Activated CD4-positive, alpha-beta T cell treated with anti-CD3 and anti-CD28 coated beads, Interleukin-2, amount 10 ng/mL, durations not matched to agents 7 days and 5 days (primary cell): Measurements from ENCODE around the gene ZMYM5. TPM values are rescaled to one million over a fixed set of nuclear protein-coding genes. Genes with fewer than 3 reads are reported as not detected.
A peak's percentile ranks its signal among the peaks of the same experiment; 100 is the strongest.
"Not testable (repeated sequence)": the region's sequence is repeated elsewhere in the genome, so short reads cannot be mapped to it uniquely, and the experiment has no call there.

ENCODE experiments used
- CTCF ChIA-PET: fragments of 350-600 bp; sonication (Branson Sonifier 250); formaldehyde crosslinking; loops from one replicate; lab custom pipeline; 2021; ENCODE audit warnings: antibody characterized with exemption; lab: Charles Lee
- POLR2A ChIA-PET: fragments of 350-600 bp; sonication (Branson Sonifier 250); formaldehyde crosslinking; loops from one replicate; lab custom pipeline; 2021; ENCODE audit warnings: antibody characterized with exemption; lab: Charles Lee
- DNase-seq: peaks from one replicate; pipeline ENCODE4 v3.0.0-alpha.2; 2020
- H3K27ac Mint-ChIP-seq: one replicate; pipeline ENCODE4 v1.8.0; 2021; ENCODE audit warnings: mild to moderate bottlenecking, moderate library complexity, mixed read lengths
- H3K27me3 Mint-ChIP-seq: one replicate; pipeline ENCODE4 v1.8.0; 2021; ENCODE audit warnings: mixed read lengths
- H3K36me3 Mint-ChIP-seq: one replicate; pipeline ENCODE4 v1.8.0; 2021; ENCODE audit warnings: low read depth, mixed read lengths
- H3K4me1 Mint-ChIP-seq: one replicate; pipeline ENCODE4 v1.8.0; 2021; ENCODE audit warnings: mixed read lengths
- H3K4me3 Mint-ChIP-seq: one replicate; pipeline ENCODE4 v1.8.0; 2021; ENCODE audit warnings: mild to moderate bottlenecking, moderate library complexity, mixed read lengths
- H3K9me3 Mint-ChIP-seq: one replicate; pipeline ENCODE4 v1.8.0; 2021; ENCODE audit warnings: mixed read lengths
- total RNA-seq, 2 experiments: library from RNA; stranded (reverse); gene quantifications; one replicate each; pipeline ENCODE4 v1.2.3, GENCODE V29; 2021

Gene ZMYM5
- total RNA-seq, 2 experiments from 2014 or later = 12.6 to 14.5 TPM

- ChIA-PET POLR2A (no interaction called here), CTCF (interaction anchor here (0.7 kb wide), 2 partner anchors 11 to 103 kb away, joined by 3 to 4 read pairs; no protein-coding TSS in a partner anchor)
- Mint-ChIP-seq H3K4me1 (no peaks in the 10 kb centered on the region), H3K9me3 (no peaks in the 10 kb centered on the region), H3K4me3 (no peak overlapping the region), H3K36me3 (peaks cover 27% of the 10 kb centered on the region), H3K27ac (no peak overlapping the region), H3K27me3 (no peaks in the 10 kb centered on the region)
- no peak for DNase-seq
Observed at GRCh38 chr13:19817106-19817505, 46.3 kb downstream of the ZMYM5 start.

GRCh38 chr13:19815842-19816241 is 47.6 kb downstream of the ZMYM5 start:
- CTCF ChIA-PET = interaction anchor here (0.8 kb wide), 1 partner anchor 133 kb away, joined by 4 read pairs; no protein-coding TSS in a partner anchor
- H3K9me3 Mint-ChIP-seq, POLR2A ChIA-PET, H3K27ac Mint-ChIP-seq, DNase-seq, H3K27me3 Mint-ChIP-seq, H3K4me3 Mint-ChIP-seq, H3K4me1 Mint-ChIP-seq: not testable (repeated sequence)
- H3K36me3 Mint-ChIP-seq = peaks cover 29% of the 10 kb centered on the region

- peaks cover 13% of the 10 kb centered on the region for H3K36me3 Mint-ChIP-seq
- ChIA-PET CTCF (no interaction called here), POLR2A (no interaction called here)
- DNase-seq = no peak
- H3K9me3 Mint-ChIP-seq = no peaks in the 10 kb centered on the region
- H3K27me3 Mint-ChIP-seq = no peaks in the 10 kb centered on the region
- H3K27ac Mint-ChIP-seq = no peak overlapping the region
- H3K4me3 Mint-ChIP-seq = no peak overlapping the region
- H3K4me1 Mint-ChIP-seq = no peaks in the 10 kb centered on the region
Observed at GRCh38 chr13:19810996-19811881, 52.2 kb downstream of the ZMYM5 start.

- ChIA-PET CTCF (no interaction called here), POLR2A (no interaction called here)
- no peaks in the 10 kb centered on the region for H3K9me3 Mint-ChIP-seq
- no peak overlapping the region for H3K27ac Mint-ChIP-seq
- H3K4me1 Mint-ChIP-seq = no peaks in the 10 kb centered on the region
- DNase-seq = no peak
- peaks cover 13% of the 10 kb centered on the region for H3K36me3 Mint-ChIP-seq
- no peak overlapping the region for H3K4me3 Mint-ChIP-seq
- H3K27me3 Mint-ChIP-seq = no peaks in the 10 kb centered on the region
Observed at GRCh38 chr13:19810151-19810550, 53.3 kb downstream of the ZMYM5 start.

GRCh38 chr13:19805765-19806164 is 57.7 kb downstream of the ZMYM5 start:
- no peak overlapping the region for H3K4me3 Mint-ChIP-seq

GRCh38 chr13:19795956-19796355 is 67.5 kb downstream of the ZMYM5 start:
- Mint-ChIP-seq H3K27ac (no peak overlapping the region), H3K36me3 (peaks cover 2% of the 10 kb centered on the region), H3K9me3 (no peaks in the 10 kb centered on the region), H3K27me3 (no peaks in the 10 kb centered on the region), H3K4me1 (peaks cover 3% of the 10 kb centered on the region), H3K4me3 (no peak overlapping the region)
- POLR2A ChIA-PET = no interaction called here
- DNase-seq = no peak
- CTCF ChIA-PET = no interaction called here

More at GRCh38 chr13:19805765-19806164, 57.7 kb downstream of the ZMYM5 start:
- Mint-ChIP-seq H3K27me3 (no peaks in the 10 kb centered on the region), H3K9me3 (no peaks in the 10 kb centered on the region), H3K36me3 (peaks cover 2% of the 10 kb centered on the region), H3K4me1 (no peaks in the 10 kb centered on the region), H3K27ac (no peak overlapping the region)
- no peak for DNase-seq
- CTCF ChIA-PET = no interaction called here
- POLR2A ChIA-PET = no interaction called here

GRCh38 chr13:19794631-19795030 is 68.8 kb downstream of the ZMYM5 start:
- Mint-ChIP-seq H3K27me3 (no peaks in the 10 kb centered on the region), H3K4me3 (no peak overlapping the region), H3K27ac (no peak overlapping the region), H3K4me1 (peaks cover 3% of the 10 kb centered on the region), H3K36me3 (peaks cover 2% of the 10 kb centered on the region), H3K9me3 (no peaks in the 10 kb centered on the region)
- CTCF ChIA-PET = interaction anchor here (0.6 to 0.8 kb wide), 3 partner anchors 12 to 200 kb away, joined by 3 read pairs; partner anchors contain the start of gene PSPC1
- no peak for DNase-seq
- POLR2A ChIA-PET = no interaction called here

- POLR2A ChIA-PET = interaction anchor here (0.7 kb wide), 1 partner anchor 54 kb away, joined by 4 read pairs; no protein-coding TSS in a partner anchor
- H3K9me3 Mint-ChIP-seq = no peaks in the 10 kb centered on the region
- H3K36me3 Mint-ChIP-seq = peaks cover 2% of the 10 kb centered on the region
- CTCF ChIA-PET = interaction anchor here (0.5 to 0.9 kb wide), 2 partner anchors 17 to 68 kb away, joined by 4 read pairs; no protein-coding TSS in a partner anchor
- H3K4me3 Mint-ChIP-seq = no peak overlapping the region
- H3K27me3 Mint-ChIP-seq = no peaks in the 10 kb centered on the region
- H3K27ac Mint-ChIP-seq = no peak overlapping the region
- no peak for DNase-seq
- peaks cover 3% of the 10 kb centered on the region for H3K4me1 Mint-ChIP-seq
Observed at GRCh38 chr13:19791953-19792537, 71.4 kb downstream of the ZMYM5 start.

- DNase-seq = peak; percentile 96
- H3K9me3 Mint-ChIP-seq, H3K27me3 Mint-ChIP-seq: not testable (repeated sequence)
- H3K4me3 Mint-ChIP-seq = peak within 1 kb of the TSS; percentile 98
- POLR2A ChIA-PET = interaction anchor here (0.5 kb wide), 1 partner anchor 128 kb away, joined by 13 read pairs; no protein-coding TSS in a partner anchor
- H3K4me1 Mint-ChIP-seq = peaks cover 15% of the 10 kb centered on the region
- peak within 1 kb of the TSS; percentile 100 for H3K27ac Mint-ChIP-seq
- peaks cover 11% of the 10 kb centered on the region for H3K36me3 Mint-ChIP-seq
- CTCF ChIA-PET = interaction anchor here (0.9 to 2.4 kb wide), 5 partner anchors 11 to 148 kb away, joined by 3 to 7 read pairs (median 4); partner anchors contain the start of gene ZMYM5
Observed at GRCh38 chr13:19782727-19783682, 80.4 kb downstream of the ZMYM5 start, which contains the start of gene PSPC1. Gene PSPC1 (minus strand): TSS chr13:19782945. CDS start chr13:19782757, 188 bp downstream.

- H3K4me1 Mint-ChIP-seq = peaks cover 15% of the 10 kb centered on the region
- H3K27me3 Mint-ChIP-seq = no peaks in the 10 kb centered on the region
- H3K27ac Mint-ChIP-seq = peak overlapping the region; percentile 100
- POLR2A ChIA-PET = no interaction called here
- peaks cover 14% of the 10 kb centered on the region for H3K36me3 Mint-ChIP-seq
- H3K4me3 Mint-ChIP-seq = peak overlapping the region; percentile 98
- H3K9me3 Mint-ChIP-seq = peaks cover 5% of the 10 kb centered on the region
- peak; percentile 63 for DNase-seq
- CTCF ChIA-PET = interaction anchor here (1.3 to 2.4 kb wide), 2 partner anchors 12 to 16 kb away, joined by 3 to 7 read pairs; no protein-coding TSS in a partner anchor
Observed at GRCh38 chr13:19782049-19782726, 81.3 kb downstream of the ZMYM5 start.

- H3K27ac Mint-ChIP-seq = peak overlapping the region; percentile 100
- H3K27me3 Mint-ChIP-seq = no peaks in the 10 kb centered on the region
- peaks cover 15% of the 10 kb centered on the region for H3K4me1 Mint-ChIP-seq
- peak overlapping the region; percentile 98 for H3K4me3 Mint-ChIP-seq
- no peak for DNase-seq
- ChIA-PET POLR2A (no interaction called here), CTCF (interaction anchor here (2.4 kb wide), 1 partner anchor 15 kb away, joined by 7 read pairs; no protein-coding TSS in a partner anchor)
- H3K36me3 Mint-ChIP-seq = peaks cover 14% of the 10 kb centered on the region
- H3K9me3 Mint-ChIP-seq = peaks cover 5% of the 10 kb centered on the region
Observed at GRCh38 chr13:19781526-19781925, 81.9 kb downstream of the ZMYM5 start.
